ENCODE results near the gene C16orf92.

Gene C16orf92

GRCh38 chr16:30060346-30060745, 37.3 kb downstream of the C16orf92 start:
- Histone ChIP-seq H3K36me3 (ENCODE audit: control insufficient read depth in 2 of 2, insufficient read depth in 2 of 2, low read length in 2 of 2) (no peaks in the 10 kb centered on the region), H3K9me3 (ENCODE audit: control insufficient read depth in 2 of 2, low read length in 2 of 2) (no peaks in the 10 kb centered on the region), H3K9ac (ENCODE audit: low read depth in 1 of 2, low read length in 2 of 2) (no peak overlapping the region), H3K4me3 (ENCODE audit: low read length in 2 of 2) (no peak overlapping the region), H3K4me1 (ENCODE audit: control insufficient read depth in 2 of 2, insufficient read depth in 2 of 2, low read length in 2 of 2) (peaks cover 13 to 14% of the 10 kb centered on the region in 2 donors), H3K27ac (ENCODE audit: low read depth in 2 of 2, low read length in 2 of 2) (no peak overlapping the region), H3K27me3 (ENCODE audit: control insufficient read depth in 2 of 2, insufficient read depth in 2 of 2, low read length in 2 of 2) (no peaks in the 10 kb centered on the region)

DNA sequence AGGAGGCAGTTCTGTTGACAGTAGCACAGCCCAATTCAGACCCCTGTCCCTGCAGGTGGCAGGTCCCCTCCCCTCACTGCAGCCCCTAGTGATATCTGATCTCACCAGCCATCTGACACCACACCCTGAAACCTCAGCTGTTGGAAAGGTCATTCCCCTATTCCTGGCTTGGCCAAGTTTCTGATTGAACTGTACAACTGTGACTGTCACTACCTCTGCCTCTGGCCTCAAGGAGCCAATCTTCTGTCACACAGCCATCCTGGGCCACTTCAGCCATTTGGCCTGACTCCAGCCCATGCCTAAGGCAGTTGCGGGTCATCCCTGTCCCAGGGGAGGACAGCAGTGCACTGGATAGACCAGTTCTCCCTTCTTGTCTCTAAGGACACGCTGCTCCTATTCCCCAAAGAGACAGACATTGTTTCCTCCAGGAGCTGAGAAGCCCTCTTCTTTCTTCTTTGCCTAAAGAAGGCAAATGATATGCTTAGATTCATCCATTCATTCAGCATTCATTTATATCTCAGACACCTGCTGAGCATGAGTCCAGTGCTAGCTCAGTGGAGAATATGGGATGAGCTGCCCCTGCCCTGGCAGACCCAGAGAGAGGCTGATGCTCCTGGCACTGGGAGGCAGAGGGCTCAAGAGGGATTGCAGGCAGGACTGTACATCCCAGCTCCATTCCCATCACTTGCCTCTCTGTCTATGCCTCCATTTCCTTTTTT, 38.0 kb downstream of the C16orf92 start:
- H3K4me1 ChIP-seq (ENCODE audit: control insufficient read depth in 2 of 2, insufficient read depth in 2 of 2, low read length in 2 of 2) = peaks cover 13 to 14% of the 10 kb centered on the region in 2 donors
- H3K9me3 ChIP-seq (ENCODE audit: control insufficient read depth in 2 of 2, low read length in 2 of 2) = no peaks in the 10 kb centered on the region
- H3K36me3 ChIP-seq (ENCODE audit: control insufficient read depth in 2 of 2, insufficient read depth in 2 of 2, low read length in 2 of 2) = no peaks in the 10 kb centered on the region
- no peak overlapping the region for H3K9ac ChIP-seq (ENCODE audit: low read depth in 1 of 2, low read length in 2 of 2)
- no peak overlapping the region for H3K27ac ChIP-seq (ENCODE audit: low read depth in 2 of 2, low read length in 2 of 2)
- no peak overlapping the region for H3K4me3 ChIP-seq (ENCODE audit: low read length in 2 of 2)
- H3K27me3 ChIP-seq (ENCODE audit: control insufficient read depth in 2 of 2, insufficient read depth in 2 of 2, low read length in 2 of 2) = no peaks in the 10 kb centered on the region

DNA sequence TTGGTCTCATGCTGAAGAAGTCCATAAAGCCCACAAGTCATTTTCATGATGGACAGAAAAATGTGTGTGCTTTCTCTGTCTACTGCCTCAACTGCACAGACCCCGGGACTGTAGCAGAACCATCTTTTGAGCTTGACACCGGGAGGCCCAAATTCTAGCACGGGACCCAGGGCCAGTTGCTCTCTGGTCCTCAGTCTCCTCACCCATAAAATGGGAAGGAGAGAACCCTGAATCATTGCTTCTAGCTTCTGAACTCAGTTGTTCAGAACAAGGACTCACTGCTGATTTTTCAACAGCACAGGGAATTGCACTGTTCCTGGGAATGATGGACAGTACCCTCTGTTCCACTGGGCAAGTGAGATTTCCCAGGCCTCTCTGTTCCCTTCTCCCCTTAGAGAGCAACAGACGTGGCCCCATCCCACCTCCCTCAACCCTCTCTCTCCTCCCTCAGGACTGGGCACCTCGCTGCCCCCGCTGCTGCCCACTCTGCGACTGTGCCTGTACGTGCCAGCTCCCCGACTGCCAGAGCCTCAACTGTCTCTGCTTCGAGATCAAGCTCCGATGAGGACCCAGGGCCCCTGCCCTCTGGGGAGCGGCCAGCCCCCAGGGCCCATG, 40.4 kb downstream of the C16orf92 start:
- peak overlapping the region; percentile 89 to 91 for H3K4me3 ChIP-seq (ENCODE audit: low read length in 2 of 2)
- H3K4me1 ChIP-seq (ENCODE audit: control insufficient read depth in 2 of 2, insufficient read depth in 2 of 2, low read length in 2 of 2) = peaks cover 27 to 30% of the 10 kb centered on the region in 2 donors
- H3K9ac ChIP-seq (ENCODE audit: low read depth in 1 of 2, low read length in 2 of 2) = peak overlapping the region; percentile 84 to 88
- peaks cover 10 to 12% of the 10 kb centered on the region in 2 donors for H3K36me3 ChIP-seq (ENCODE audit: control insufficient read depth in 2 of 2, insufficient read depth in 2 of 2, low read length in 2 of 2)
- peak overlapping the region; percentile 94 to 99 for H3K27ac ChIP-seq (ENCODE audit: low read depth in 2 of 2, low read length in 2 of 2)
- H3K9me3 ChIP-seq (ENCODE audit: control insufficient read depth in 2 of 2, low read length in 2 of 2) = no peaks in the 10 kb centered on the region
- no peaks in the 10 kb centered on the region for H3K27me3 ChIP-seq (ENCODE audit: control insufficient read depth in 2 of 2, insufficient read depth in 2 of 2, low read length in 2 of 2)

DNA sequence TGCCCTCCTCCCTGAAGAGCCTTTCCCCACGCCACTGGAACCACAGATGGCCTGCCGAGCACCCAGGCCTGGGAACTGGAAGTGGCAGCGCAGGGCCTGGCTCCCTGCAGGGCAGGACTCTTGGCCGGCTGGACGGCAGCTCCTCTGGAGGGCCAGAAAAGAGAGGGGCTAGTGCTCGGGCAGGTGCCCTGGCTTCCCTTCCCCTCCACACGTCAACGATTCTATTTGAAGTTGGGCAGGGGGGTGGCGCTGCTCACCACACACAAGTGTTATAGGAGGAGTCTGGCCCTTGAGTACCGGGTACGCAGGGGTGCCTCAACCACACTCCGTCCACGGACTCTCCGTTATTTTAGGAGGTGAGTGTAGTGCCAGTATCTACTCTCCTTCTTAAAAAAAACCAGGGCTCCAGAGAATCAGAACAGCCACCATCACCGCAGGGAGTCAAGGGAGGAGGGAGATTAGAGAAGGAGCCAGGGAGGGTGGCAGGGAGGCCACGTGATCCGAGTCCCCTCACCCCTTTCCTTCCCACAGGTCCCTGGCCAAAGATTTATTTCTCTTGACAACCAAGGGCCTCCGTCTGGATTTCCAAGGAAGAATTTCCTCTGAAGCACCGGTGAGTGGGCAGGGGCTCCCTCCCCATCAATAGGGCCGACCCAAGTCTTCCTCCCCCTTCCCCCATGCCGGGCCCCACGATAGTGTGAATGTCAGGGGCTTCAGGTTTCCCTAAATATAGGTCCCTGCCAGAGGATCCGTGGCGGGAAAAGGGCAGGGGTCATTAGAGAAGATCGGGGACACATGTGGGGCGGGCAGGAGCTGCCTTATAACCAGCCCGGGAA, 41.1 kb downstream of the C16orf92 start:
- H3K27ac ChIP-seq (ENCODE audit: low read depth in 2 of 2, low read length in 2 of 2) = peak overlapping the region; percentile 94 to 99
- H3K4me1 ChIP-seq (ENCODE audit: control insufficient read depth in 2 of 2, insufficient read depth in 2 of 2, low read length in 2 of 2) = peaks cover 31 to 37% of the 10 kb centered on the region in 2 donors
- no peaks in the 10 kb centered on the region for H3K9me3 ChIP-seq (ENCODE audit: control insufficient read depth in 2 of 2, low read length in 2 of 2)

GRCh38 chr16:30064729-30065101, 41.7 kb downstream of the C16orf92 start:
- Histone ChIP-seq H3K4me1 (ENCODE audit: control insufficient read depth in 2 of 2, insufficient read depth in 2 of 2, low read length in 2 of 2) (peaks cover 36 to 43% of the 10 kb centered on the region in 2 donors), H3K4me3 (ENCODE audit: low read length in 2 of 2) (peak overlapping the region; percentile 89 to 91), H3K27ac (ENCODE audit: low read depth in 2 of 2, low read length in 2 of 2) (peak overlapping the region; percentile 94 to 99), H3K9me3 (ENCODE audit: control insufficient read depth in 2 of 2, low read length in 2 of 2) (no peaks in the 10 kb centered on the region), H3K36me3 (ENCODE audit: control insufficient read depth in 2 of 2, insufficient read depth in 2 of 2, low read length in 2 of 2) (peaks cover 24 to 26% of the 10 kb centered on the region in 2 donors), H3K27me3 (ENCODE audit: control insufficient read depth in 2 of 2, insufficient read depth in 2 of 2, low read length in 2 of 2) (no peaks in the 10 kb centered on the region), H3K9ac (ENCODE audit: low read depth in 1 of 2, low read length in 2 of 2) (peak overlapping the region; percentile 84 to 88)

More for the DNA sequence above, 41.1 kb downstream of the C16orf92 start:
- Histone ChIP-seq H3K4me3 (ENCODE audit: low read length in 2 of 2) (peak overlapping the region; percentile 89 to 91), H3K9ac (ENCODE audit: low read depth in 1 of 2, low read length in 2 of 2) (peak overlapping the region; percentile 84 to 88), H3K36me3 (ENCODE audit: control insufficient read depth in 2 of 2, insufficient read depth in 2 of 2, low read length in 2 of 2) (peaks cover 18 to 20% of the 10 kb centered on the region in 2 donors), H3K27me3 (ENCODE audit: control insufficient read depth in 2 of 2, insufficient read depth in 2 of 2, low read length in 2 of 2) (no peaks in the 10 kb centered on the region)

GRCh38 chr16:30065102-30065942, 42.3 kb downstream of the C16orf92 start, which contains the start of gene ALDOA:
Gene ALDOA (plus strand): TSS chr16:30065760. CDS start chr16:30066898, 1,138 bp downstream.
- H3K36me3 ChIP-seq (ENCODE audit: control insufficient read depth in 2 of 2, insufficient read depth in 2 of 2, low read length in 2 of 2) = peaks cover 30 to 31% of the 10 kb centered on the region in 2 donors
- H3K4me1 ChIP-seq (ENCODE audit: control insufficient read depth in 2 of 2, insufficient read depth in 2 of 2, low read length in 2 of 2) = peaks cover 37 to 48% of the 10 kb centered on the region in 2 donors
- peak within 1 kb of the TSS; percentile 93 to 100 for H3K4me3 ChIP-seq (ENCODE audit: low read length in 2 of 2)
- H3K9me3 ChIP-seq (ENCODE audit: control insufficient read depth in 2 of 2, low read length in 2 of 2) = no peaks in the 10 kb centered on the region
- H3K27me3 ChIP-seq (ENCODE audit: control insufficient read depth in 2 of 2, insufficient read depth in 2 of 2, low read length in 2 of 2) = no peaks in the 10 kb centered on the region
- H3K27ac ChIP-seq (ENCODE audit: low read depth in 2 of 2, low read length in 2 of 2) = peak within 1 kb of the TSS; percentile 94 to 99
- H3K9ac ChIP-seq (ENCODE audit: low read depth in 1 of 2, low read length in 2 of 2) = peak within 1 kb of the TSS; percentile 98 to 100

DNA sequence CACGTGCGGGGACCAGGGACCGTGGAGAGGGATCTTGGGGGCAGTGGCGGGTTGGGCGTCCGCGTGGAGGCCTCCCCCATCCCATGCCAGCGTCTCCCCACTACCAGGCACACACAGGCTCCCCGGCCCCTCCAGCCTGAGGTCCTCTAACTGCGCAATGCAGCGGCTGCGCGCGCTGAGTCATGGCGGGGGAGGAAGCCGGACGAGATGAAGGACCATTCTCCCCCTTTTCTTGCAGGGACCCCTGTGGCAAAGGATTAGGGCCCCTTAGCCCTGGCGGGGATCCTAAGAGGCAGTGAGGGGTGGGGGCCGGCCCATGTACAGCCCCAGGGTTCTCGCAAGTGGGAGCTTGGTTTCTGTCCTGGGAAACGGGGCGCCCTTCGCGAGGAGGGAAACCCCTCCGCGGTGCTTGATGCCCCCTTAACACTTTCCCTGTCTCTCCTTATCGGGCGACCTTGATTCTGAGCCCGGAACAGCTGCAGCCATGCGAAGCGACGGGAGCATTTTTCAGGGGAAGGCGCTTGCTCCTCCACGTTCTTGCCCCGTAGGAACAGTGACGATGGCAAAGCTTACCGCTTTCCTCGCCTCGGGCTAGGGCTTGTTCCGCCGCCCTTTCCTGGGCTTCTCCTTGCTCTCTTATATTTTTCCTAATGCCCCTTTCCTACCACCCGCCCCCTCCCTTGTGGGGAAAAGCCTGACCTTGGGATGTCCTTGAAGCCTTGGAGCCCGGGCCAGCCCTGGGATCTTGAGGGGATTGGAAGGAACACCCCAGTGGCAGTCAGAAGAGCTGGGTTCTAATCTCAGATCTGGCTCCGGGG, 43.2 kb downstream of the C16orf92 start:
- H3K4me1 ChIP-seq (ENCODE audit: control insufficient read depth in 2 of 2, insufficient read depth in 2 of 2, low read length in 2 of 2) = peaks cover 37 to 48% of the 10 kb centered on the region in 2 donors
- no peaks in the 10 kb centered on the region for H3K9me3 ChIP-seq (ENCODE audit: control insufficient read depth in 2 of 2, low read length in 2 of 2)
- H3K27me3 ChIP-seq (ENCODE audit: control insufficient read depth in 2 of 2, insufficient read depth in 2 of 2, low read length in 2 of 2) = no peaks in the 10 kb centered on the region
- peak overlapping the region; percentile 98 to 100 for H3K9ac ChIP-seq (ENCODE audit: low read depth in 1 of 2, low read length in 2 of 2)
- peak overlapping the region; percentile 93 to 100 for H3K4me3 ChIP-seq (ENCODE audit: low read length in 2 of 2)
- peaks cover 37 to 40% of the 10 kb centered on the region in 2 donors for H3K36me3 ChIP-seq (ENCODE audit: control insufficient read depth in 2 of 2, insufficient read depth in 2 of 2, low read length in 2 of 2)
- peak overlapping the region; percentile 94 to 99 for H3K27ac ChIP-seq (ENCODE audit: low read depth in 2 of 2, low read length in 2 of 2)

DNA sequence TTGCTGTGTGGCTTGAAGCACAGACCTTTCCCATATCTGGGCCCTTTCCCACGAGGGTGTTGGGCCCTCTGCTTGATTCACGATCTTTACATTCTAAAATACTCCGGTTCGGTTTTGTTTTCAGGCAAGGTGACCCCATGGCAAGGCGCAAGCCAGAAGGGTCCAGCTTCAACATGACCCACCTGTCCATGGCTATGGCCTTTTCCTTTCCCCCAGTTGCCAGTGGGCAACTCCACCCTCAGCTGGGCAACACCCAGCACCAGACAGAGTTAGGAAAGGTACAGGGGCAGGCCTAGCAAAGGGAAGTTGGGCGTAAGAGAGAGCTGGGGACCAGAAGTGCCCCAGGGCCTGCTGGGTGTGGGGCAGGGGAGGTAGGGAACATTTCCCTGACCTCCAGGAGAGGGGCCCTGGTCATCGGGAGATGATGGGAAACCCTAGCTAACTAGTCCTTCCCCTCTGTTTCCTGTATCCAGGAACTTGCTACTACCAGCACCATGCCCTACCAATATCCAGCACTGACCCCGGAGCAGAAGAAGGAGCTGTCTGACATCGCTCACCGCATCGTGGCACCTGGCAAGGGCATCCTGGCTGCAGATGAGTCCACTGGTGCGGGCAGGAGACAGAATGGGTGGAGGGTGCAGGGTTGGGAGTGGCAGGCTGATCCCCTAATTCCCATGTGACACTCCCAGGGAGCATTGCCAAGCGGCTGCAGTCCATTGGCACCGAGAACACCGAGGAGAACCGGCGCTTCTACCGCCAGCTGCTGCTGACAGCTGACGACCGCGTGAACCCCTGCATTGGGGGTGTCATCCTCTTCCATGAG, 44.0 kb downstream of the C16orf92 start:
- Histone ChIP-seq H3K4me3 (ENCODE audit: low read length in 2 of 2) (peak overlapping the region; percentile 93 to 100), H3K27ac (ENCODE audit: low read depth in 2 of 2, low read length in 2 of 2) (peak overlapping the region; percentile 94 to 99), H3K27me3 (ENCODE audit: control insufficient read depth in 2 of 2, insufficient read depth in 2 of 2, low read length in 2 of 2) (no peaks in the 10 kb centered on the region), H3K9ac (ENCODE audit: low read depth in 1 of 2, low read length in 2 of 2) (peak overlapping the region; percentile 98 to 100), H3K36me3 (ENCODE audit: control insufficient read depth in 2 of 2, insufficient read depth in 2 of 2, low read length in 2 of 2) (peaks cover 43 to 46% of the 10 kb centered on the region in 2 donors), H3K9me3 (ENCODE audit: control insufficient read depth in 2 of 2, low read length in 2 of 2) (no peaks in the 10 kb centered on the region), H3K4me1 (ENCODE audit: control insufficient read depth in 2 of 2, insufficient read depth in 2 of 2, low read length in 2 of 2) (peaks cover 37 to 48% of the 10 kb centered on the region in 2 donors)
